ENCODE data around the gene PIP. TPM values are rescaled to one million over a fixed set of nuclear protein-coding genes. Genes with fewer than 3 reads are reported as not detected.
"Not testable (repeated sequence)": the region's sequence is repeated elsewhere in the genome, so short reads cannot be mapped to it uniquely, and the experiment has no call there.

Gene PIP
- total RNA-seq, 4 donors from 2014 or later = not detected

DNA sequence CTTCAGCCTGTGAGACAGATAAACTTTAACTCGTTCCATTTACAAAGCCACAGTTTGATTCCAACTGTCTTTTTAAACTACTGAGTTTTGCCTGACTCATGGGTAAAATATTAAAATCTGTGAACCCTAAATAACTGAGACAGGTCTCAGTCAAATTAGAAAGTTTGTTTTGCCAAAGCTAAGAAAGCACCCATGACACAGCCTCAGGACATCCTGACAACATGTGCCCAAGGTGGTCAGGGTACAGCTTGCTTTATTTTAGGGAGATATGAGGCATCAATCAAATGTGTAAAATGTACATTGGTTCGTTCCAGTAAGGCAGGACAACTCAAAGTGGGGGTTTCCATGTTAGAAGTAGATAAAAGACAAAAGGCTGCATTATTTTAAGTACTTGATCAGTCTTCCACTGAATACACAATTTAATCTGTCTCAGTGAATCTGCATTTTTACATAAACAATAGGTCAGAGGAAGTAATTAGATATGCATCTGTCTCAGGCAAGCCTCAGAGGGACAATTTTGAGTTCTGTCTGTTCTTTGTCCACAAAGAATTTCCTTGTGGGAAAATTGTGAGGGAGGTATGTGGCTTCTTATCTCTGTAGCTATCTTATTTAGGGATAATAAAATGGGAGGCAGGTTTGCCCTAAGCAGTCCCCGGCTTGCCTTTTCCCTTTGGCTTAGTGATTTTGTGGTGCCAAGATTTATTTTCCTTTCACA lies 11.0 kb upstream of the PIP start:
- ATAC-seq (ENCODE audit: low FRiP score) = no peak
- TF ChIP-seq, protein P1, sequence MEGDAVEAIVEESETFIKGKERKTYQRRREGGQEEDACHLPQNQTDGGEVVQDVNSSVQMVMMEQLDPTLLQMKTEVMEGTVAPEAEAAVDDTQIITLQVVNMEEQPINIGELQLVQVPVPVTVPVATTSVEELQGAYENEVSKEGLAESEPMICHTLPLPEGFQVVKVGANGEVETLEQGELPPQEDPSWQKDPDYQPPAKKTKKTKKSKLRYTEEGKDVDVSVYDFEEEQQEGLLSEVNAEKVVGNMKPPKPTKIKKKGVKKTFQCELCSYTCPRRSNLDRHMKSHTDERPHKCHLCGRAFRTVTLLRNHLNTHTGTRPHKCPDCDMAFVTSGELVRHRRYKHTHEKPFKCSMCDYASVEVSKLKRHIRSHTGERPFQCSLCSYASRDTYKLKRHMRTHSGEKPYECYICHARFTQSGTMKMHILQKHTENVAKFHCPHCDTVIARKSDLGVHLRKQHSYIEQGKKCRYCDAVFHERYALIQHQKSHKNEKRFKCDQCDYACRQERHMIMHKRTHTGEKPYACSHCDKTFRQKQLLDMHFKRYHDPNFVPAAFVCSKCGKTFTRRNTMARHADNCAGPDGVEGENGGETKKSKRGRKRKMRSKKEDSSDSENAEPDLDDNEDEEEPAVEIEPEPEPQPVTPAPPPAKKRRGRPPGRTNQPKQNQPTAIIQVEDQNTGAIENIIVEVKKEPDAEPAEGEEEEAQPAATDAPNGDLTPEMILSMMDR (IDR thresholded peaks at IDR 0.05) = no peak
- DNase-seq (ENCODE audit: low spot score) = no peak

- DNase-seq (ENCODE audit: low spot score); ATAC-seq (ENCODE audit: low FRiP score): not testable (repeated sequence)
These were observed 8.6 kb upstream of the PIP start for GRCh38 chr7:143123326-143123725.

DNA sequence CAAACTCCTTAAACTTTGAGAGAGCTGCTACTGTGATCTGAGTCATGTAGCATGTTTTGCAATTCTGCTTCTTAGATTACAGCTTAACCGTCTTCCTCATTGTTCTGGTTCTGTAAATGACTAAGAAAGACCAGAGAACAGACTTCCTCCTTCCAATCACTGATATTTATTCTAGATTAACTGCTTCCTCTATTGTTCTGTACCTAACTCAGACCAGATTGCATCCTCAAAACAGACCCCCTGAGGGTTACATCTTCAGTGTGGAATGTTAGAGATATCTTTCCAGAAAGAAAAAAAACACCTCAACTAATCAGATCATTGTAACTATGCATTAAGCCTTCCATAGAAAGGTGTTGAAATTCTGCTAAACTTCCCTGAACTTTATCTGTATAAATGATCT lies 5.7 kb upstream of the PIP start:
- DNase-seq (ENCODE audit: low spot score) = no peak
- TF ChIP-seq, protein P1 (IDR thresholded peaks at IDR 0.05) = no peak
- no peak for ATAC-seq (ENCODE audit: low FRiP score)

GRCh38 chr7:143129051-143129450 lies 2.8 kb upstream of the PIP start:
- ATAC-seq (ENCODE audit: low FRiP score) (no peak), DNase-seq (ENCODE audit: low spot score) (no peak)
- TF ChIP-seq, protein P1 (IDR thresholded peaks at IDR 0.05) = no peak

- no peak for DNase-seq (ENCODE audit: low spot score)
- TF ChIP-seq, protein P1 (IDR thresholded peaks at IDR 0.05) = no peak
- ATAC-seq (ENCODE audit: low FRiP score) = no peak
These were observed 2.4 kb upstream of the PIP start for GRCh38 chr7:143129477-143129876.

- DNase-seq (ENCODE audit: low spot score) = no peak
- TF ChIP-seq, protein P1 (IDR thresholded peaks at IDR 0.05) = no peak
- no peak for ATAC-seq (ENCODE audit: low FRiP score)
These were observed 1.3 kb upstream of the PIP start for GRCh38 chr7:143130541-143130940.

- DNase-seq (ENCODE audit: low spot score) = no peak
- TF ChIP-seq, protein P1 (IDR thresholded peaks at IDR 0.05) = no peak
- ATAC-seq (ENCODE audit: low FRiP score) = no peak
These were observed 15.2 kb downstream of the PIP start for GRCh38 chr7:143147070-143147469.
